Posterior cingulate gyrus (tissue), 11 donors: ENCODE results near the gene TIMM10.
"Not testable (repeated sequence)": the region's sequence is repeated elsewhere in the genome, so short reads cannot be mapped to it uniquely, and the experiment has no call there.

Experiments used
- DNase-seq, 10 donors: peaks; one replicate each; pipeline versions ENCODE4 v3.0.0 to v3.0.0-alpha.2; 2020 to 2021; ENCODE audit warnings: mixed read lengths in 3 of 10
- intact Hi-C: fragments of 100-400 bp; cut with DNase I; formaldehyde crosslinking; loops from one replicate; pipeline ENCODE4 v1.15.1; 2023

The TIMM10 gene

GRCh38 chr11:57544566-57544965 is 14.0 kb upstream of the TIMM10 start:
- intact Hi-C loops = no loop called here
- DNase-seq = no peak

DNA sequence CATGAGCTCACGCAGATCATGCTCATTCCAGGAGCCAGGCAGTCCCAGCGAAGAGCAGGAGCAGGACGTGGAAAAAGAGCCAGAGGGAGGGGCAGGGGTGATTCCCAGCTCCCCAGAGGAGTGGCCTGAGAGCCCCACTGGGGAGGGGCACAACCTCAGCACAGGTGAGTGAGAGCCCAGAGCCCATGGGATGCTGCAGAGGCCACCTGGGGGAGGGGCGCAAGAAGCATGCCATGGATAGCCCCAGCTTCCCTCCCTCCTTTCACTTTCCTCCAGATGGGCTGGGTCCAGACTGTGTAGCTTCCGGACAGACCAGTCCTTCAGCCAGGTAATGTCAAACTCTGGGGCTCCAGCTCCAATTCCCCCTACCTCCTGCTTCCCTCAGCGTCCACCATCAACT is 13.0 kb upstream of the TIMM10 start:
- intact Hi-C loops = no loop called here
- DNase-seq = peak in 1 of 10 donors; percentile 51

DNA sequence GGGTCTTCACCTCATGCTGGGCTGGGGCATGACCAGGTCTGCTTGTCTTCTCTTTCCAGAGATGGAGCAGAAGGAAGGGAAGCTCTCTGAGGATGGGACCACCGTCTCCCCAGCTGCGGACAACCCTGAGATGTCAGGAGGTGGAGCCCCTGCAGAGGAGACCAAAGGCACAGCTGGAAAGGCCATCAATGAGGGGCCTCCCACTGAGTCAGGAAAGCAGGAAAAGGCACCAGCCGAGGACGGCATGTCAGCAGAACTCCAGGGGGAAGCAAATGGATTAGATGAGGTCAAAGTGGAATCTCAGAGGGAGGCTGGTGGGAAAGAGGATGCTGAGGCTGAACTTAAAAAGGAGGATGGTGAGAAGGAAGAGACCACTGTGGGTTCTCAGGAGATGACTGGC is 12.0 kb upstream of the TIMM10 start:
- peak in 1 of 10 donors; percentile 37 for DNase-seq
- intact Hi-C loops = no loop called here

GRCh38 chr11:57541169-57541568 is 10.6 kb upstream of the TIMM10 start:
- intact Hi-C loops = no loop called here
- peak in 1 of 10 donors; percentile 27 for DNase-seq

- intact Hi-C loops = no loop called here
- peak in 1 of 10 donors; percentile 30 for DNase-seq
Measured at GRCh38 chr11:57539342-57539741, 8.8 kb upstream of the TIMM10 start.

DNA sequence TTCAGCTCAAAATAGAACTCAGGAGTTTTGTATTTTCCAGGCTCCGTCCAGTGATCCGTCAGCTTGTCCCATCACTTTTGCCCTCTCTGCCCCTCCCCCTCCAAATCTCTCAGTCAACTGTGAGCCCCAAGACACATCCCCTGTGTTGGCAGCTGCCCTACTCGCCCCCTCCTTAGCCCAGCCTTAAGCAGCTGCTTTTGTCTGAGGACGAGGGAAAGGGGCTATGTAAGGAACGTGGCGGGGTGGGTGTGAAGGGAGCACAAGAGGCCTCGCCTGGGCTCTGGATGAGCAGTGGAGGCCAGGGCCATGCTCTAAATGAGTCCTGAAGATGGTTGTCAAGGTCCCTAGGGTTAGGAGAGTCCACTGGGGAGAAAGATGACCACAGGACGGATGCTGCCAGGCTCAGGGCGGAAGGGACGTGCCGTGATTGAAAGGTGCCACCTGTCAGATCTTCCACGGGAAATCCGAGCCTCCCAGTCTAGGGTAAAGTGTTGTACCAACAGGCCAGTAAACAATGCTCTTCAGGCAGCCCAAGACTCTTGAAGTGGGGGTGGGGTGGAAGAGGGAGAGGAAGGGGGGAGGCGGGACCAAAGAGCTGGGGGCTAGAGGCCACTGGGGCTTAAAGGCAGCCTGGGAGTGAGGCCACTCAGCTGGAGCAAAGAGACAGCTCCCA is 6.5 kb upstream of the TIMM10 start, which contains the start of gene SMTNL1:
TSS of gene SMTNL1 (plus strand) at position 649 of the 673 bp plus-strand sequence. CDS start 5,048 bp downstream, outside the sequence.
- intact Hi-C loops = no loop called here
- DNase-seq = peak in 1 of 10 donors; percentile 32

DNA sequence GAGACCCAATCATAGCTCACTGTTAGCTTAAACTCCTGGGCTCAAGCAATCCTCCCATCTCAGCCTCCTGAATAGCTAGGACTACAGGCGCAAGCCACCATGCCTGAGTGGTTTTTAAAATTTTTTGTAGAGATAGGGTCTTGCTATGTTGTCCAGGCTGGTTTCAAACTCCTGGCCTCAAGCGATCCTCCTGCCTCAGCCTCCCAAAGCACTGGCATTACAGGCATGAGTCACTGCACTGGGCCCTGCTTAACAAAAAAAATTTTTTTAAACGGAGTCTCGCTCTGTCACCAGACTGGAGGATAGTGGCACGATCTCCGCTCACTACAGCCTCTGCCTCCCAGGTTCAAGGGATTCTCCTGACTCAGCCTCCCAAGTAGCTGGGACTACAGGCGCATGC is 3.9 kb upstream of the TIMM10 start:
- not testable (repeated sequence) for DNase-seq
- intact Hi-C loops = loop anchor here (5.0 kb wide), 2 partner anchors 33 to 197 kb away; partner anchors contain the start of genes P2RX3, SSRP1 and UBE2L6

- intact Hi-C loops = loop anchor here (5.0 kb wide), 2 partner anchors 37 to 193 kb away; partner anchors contain the start of genes P2RX3, SSRP1 and UBE2L6
- DNase-seq = peak in 1 of 10 donors; percentile 78
Measured at GRCh38 chr11:57530215-57530595, 349 bp downstream of the TIMM10 start.

DNA sequence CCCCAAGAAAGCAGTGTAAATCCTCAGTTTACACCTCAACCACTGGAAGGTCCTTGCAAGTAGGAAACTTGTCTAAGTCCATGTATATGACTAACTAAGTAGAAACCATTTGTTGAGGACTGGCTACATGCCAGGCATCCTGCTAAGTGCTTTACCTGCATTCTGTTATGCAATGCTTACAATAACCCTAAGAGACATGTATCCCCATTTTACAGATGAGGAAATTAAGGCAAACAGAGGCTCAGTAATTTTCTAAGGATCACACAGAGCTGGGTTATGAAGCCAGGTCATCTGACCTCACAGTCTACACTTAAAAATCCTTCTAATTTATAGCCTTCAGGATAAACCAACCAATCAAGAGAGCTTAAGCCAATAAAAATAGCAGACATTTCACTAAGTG is 1.5 kb downstream of the TIMM10 start:
- no peak for DNase-seq
- intact Hi-C loops = loop anchor here (5.0 kb wide), 1 partner anchor 182 kb away; no protein-coding TSS in a partner anchor

DNA sequence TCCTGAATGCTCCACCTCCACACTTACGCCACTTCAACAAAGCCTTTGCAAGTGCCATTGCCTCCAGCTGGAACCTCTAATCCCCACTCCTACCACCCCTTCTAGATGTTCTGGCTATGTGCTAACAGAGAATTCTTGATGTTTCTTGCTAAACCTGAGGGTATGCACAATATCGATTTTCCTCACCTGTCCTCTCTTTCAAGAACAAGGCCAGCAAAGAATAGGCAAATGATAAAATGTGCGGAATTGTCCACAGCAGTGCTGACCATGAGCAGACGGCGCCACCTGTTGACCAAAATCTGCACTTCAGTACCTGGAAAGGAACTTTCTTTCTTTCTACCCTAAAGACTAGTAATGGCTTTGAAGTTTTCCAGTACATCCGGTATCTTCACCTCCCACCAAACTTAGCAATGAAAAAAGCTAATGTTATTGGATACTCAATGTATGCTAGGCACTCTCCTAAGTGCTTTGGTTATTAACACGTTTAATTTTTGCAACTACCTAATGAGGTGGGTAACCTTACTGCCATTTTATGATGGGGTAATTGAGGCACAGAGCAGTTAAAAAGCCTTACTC is 3.4 kb downstream of the TIMM10 start:
- peak; percentile 34 to 92 (median 79) for DNase-seq
- intact Hi-C loops = loop anchor here (1.0 to 5.0 kb wide), 3 partner anchors 34 to 180 kb away; no protein-coding TSS in a partner anchor

GRCh38 chr11:57523419-57523818 is 7.1 kb downstream of the TIMM10 start:
- DNase-seq = no peak
- intact Hi-C loops = no loop called here

DNA sequence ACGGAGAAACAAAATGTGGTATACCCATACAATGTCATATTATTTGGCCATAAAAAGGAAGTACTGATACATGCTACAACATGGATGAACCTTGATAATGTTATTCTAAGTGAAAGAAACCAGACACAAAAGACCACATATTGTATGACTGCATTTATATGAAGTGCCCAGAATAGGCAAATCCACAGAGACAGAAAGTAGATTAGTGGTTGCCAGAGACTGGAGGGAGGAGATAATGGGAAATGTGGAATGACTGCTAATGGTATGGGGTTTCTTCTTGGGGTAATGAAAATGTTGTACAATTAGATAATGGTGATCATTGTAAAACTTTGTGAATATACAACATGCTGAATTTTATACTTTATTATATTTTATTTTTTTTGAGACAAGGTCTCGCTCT is 9.4 kb downstream of the TIMM10 start:
- no peak for DNase-seq
- intact Hi-C loops = no loop called here

DNA sequence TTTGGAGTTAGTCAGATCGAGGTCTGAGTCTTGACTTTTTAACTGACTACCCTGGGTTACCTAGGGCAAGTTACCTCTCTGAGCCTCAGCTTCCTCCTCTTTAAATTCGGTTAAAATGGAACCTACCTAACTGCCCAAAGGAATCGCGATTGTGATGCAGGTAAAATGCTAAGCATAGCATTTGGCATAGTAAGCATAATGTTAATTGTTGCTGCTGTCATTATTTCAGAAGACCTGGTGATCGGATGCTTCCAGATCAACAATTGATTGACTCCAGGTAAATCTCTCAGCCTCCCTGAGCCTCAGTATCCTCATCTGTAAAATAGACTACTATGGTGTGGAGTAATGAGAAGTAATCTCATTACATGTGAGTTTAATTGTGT is 14.5 kb downstream of the TIMM10 start:
- intact Hi-C loops = no loop called here
- no peak for DNase-seq

- peak in 5 of 10 donors; percentile 13 to 84 (median 23) for DNase-seq
- intact Hi-C loops = no loop called here
Measured at GRCh38 chr11:57515332-57516060, 15.1 kb downstream of the TIMM10 start, which contains the start of gene SLC43A1. TSS of gene SLC43A1 (minus strand) at chr11:57515702. CDS start at chr11:57514111, 1,591 bp downstream.

GRCh38 chr11:57514538-57515331 is 15.8 kb downstream of the TIMM10 start:
- intact Hi-C loops = no loop called here
- DNase-seq = peak in 9 of 10 donors; percentile 21 to 91 (median 55)

- peak in 6 of 10 donors; percentile 18 to 89 (median 60) for DNase-seq
- intact Hi-C loops = no loop called here
Measured at GRCh38 chr11:57513911-57514537, 16.5 kb downstream of the TIMM10 start.

DNA sequence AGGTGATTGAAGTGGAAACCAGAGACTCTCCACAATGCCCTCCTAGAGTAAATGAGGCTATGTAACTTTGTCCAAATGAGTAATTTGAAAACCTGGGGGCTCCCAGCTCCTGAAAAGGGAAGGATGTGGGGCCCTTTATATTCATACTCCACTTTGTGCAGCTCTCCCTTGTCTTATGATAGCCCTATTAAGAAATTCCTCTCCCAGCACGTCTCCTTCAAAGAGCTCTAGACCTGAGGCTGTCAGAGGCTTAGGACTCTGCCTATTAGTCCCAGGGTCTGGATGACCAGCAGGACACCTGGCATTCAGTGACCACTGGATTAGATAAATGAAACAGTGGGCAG is 17.1 kb downstream of the TIMM10 start:
- intact Hi-C loops = no loop called here
- DNase-seq = no peak

GRCh38 chr11:57512646-57513451 is 17.7 kb downstream of the TIMM10 start:
- intact Hi-C loops = no loop called here

More at GRCh38 chr11:57512646-57513451, 17.7 kb downstream of the TIMM10 start:
- no peak for DNase-seq
